ENCODE measurements around the gene REPIN1. TPM values are rescaled to one million over a fixed set of nuclear protein-coding genes. Genes with fewer than 3 reads are reported as not detected.
A peak's percentile ranks its signal among the peaks of the same experiment; 100 is the strongest.
"Not testable (repeated sequence)": the region's sequence is repeated elsewhere in the genome, so short reads cannot be mapped to it uniquely, and the experiment has no call there.

The REPIN1 gene
- total and polyA plus RNA-seq, 4 donors: 17.1 to 118 (median 55.1) TPM

- H3K9me3 ChIP-seq (ENCODE audit: control insufficient read depth in 4 of 4, low read length in 3 of 4); H3K27me3 ChIP-seq (ENCODE audit: control insufficient read depth in 4 of 4, insufficient read depth in 4 of 4, low read length in 3 of 4); DNase-seq (ENCODE audit: low spot score); H3K4me3 ChIP-seq (ENCODE audit: low read depth in 1 of 3, low read length in 3 of 3); H3K36me3 ChIP-seq (ENCODE audit: control insufficient read depth in 4 of 4, insufficient read depth in 3 of 4, low read depth in 1 of 4, low read length in 3 of 4): not testable (repeated sequence)
- Histone ChIP-seq H3K27ac (ENCODE audit: low read depth in 1 of 2, low read length in 2 of 2) (peak overlapping the region; percentile 44 to 65), H3K9ac (ENCODE audit: low read depth in 1 of 2, low read length in 2 of 2) (peak overlapping the region in 1 of 2 donors; percentile 7), H3K4me1 (ENCODE audit: control insufficient read depth in 4 of 4, insufficient read depth in 4 of 4, low read length in 3 of 4) (peaks cover 3 to 59% (median 49%) of the 10 kb centered on the region in 4 donors)
- WGBS: 21% methylated on average over 6 of the region's 6 CpGs
- TF ChIP-seq RAD21 (IDR thresholded peaks at IDR 0.05) (peak; percentile 16 to 38), HNF4A (conservative IDR thresholded peaks at IDR 0.05) (peak; percentile 32 to 46), RXRA (IDR thresholded peaks at IDR 0.05) (peak; percentile 52 to 82), SP1 (IDR thresholded peaks at IDR 0.05) (peak; percentile 47)
Measured at GRCh38 chr7:150385884-150386283, 17.3 kb downstream of the REPIN1 start.

GRCh38 chr7:150388306-150388705 is 19.7 kb downstream of the REPIN1 start:
- Histone ChIP-seq H3K4me3 (ENCODE audit: low read depth in 1 of 3, low read length in 3 of 3) (no peak overlapping the region), H3K27ac (ENCODE audit: low read depth in 1 of 2, low read length in 2 of 2) (peak overlapping the region; percentile 43 to 73), H3K4me1 (ENCODE audit: control insufficient read depth in 4 of 4, insufficient read depth in 4 of 4, low read length in 3 of 4) (peaks cover 3 to 52% (median 43%) of the 10 kb centered on the region in 4 donors), H3K9me3 (ENCODE audit: control insufficient read depth in 4 of 4, low read length in 3 of 4) (no peaks in the 10 kb centered on the region), H3K36me3 (ENCODE audit: control insufficient read depth in 4 of 4, insufficient read depth in 3 of 4, low read depth in 1 of 4, low read length in 3 of 4) (no peaks in the 10 kb centered on the region), H3K9ac (ENCODE audit: low read depth in 1 of 2, low read length in 2 of 2) (no peak overlapping the region), H3K27me3 (ENCODE audit: control insufficient read depth in 4 of 4, insufficient read depth in 4 of 4, low read length in 3 of 4) (no peaks in the 10 kb centered on the region)
- WGBS: 90% methylated on average over 7 of the region's 7 CpGs
- DNase-seq (ENCODE audit: low spot score): no peak
- no peak for TF ChIP-seq REST (IDR thresholded peaks at IDR 0.05)
- no peak for TF ChIP-seq HNF4G (IDR thresholded peaks at IDR 0.05)
- TF ChIP-seq TAF1 (conservative IDR thresholded peaks at IDR 0.05): no peak
- TF ChIP-seq ZBTB33 (IDR thresholded peaks at IDR 0.05): no peak
- TF ChIP-seq JUND (IDR thresholded peaks at IDR 0.05): no peak
- no peak for TF ChIP-seq GABPA (IDR thresholded peaks at IDR 0.05 in 1 of 2, conservative IDR thresholded peaks at IDR 0.05 in 1 of 2)
- TF ChIP-seq RXRA (IDR thresholded peaks at IDR 0.05): no peak
- no peak for TF ChIP-seq ATF3 (IDR thresholded peaks at IDR 0.05)
- no peak for TF ChIP-seq MAX (IDR thresholded peaks at IDR 0.05)
- TF ChIP-seq EGR1 (IDR thresholded peaks at IDR 0.05; ENCODE audit: low read depth in 2 of 2): no peak
- no peak for TF ChIP-seq CTCF (IDR thresholded peaks at IDR 0.05; ENCODE audit: low read depth, low read length, missing input control)
- TF ChIP-seq HNF4A (conservative IDR thresholded peaks at IDR 0.05): no peak
- TF ChIP-seq RAD21 (IDR thresholded peaks at IDR 0.05): no peak
- TF ChIP-seq SP1 (IDR thresholded peaks at IDR 0.05): no peak
- no peak for TF ChIP-seq FOXA2 (IDR thresholded peaks at IDR 0.05)
- TF ChIP-seq FOXA1 (IDR thresholded peaks at IDR 0.05): no peak
- no peak for TF ChIP-seq NR2F2 (IDR thresholded peaks at IDR 0.05)
- TF ChIP-seq YY1 (IDR thresholded peaks at IDR 0.05): no peak
